Measurements from ENCODE around the gene ADCY2. TPM values are rescaled to one million over a fixed set of nuclear protein-coding genes. Genes with fewer than 3 reads are reported as not detected.
A peak's percentile ranks its signal among the peaks of the same experiment; 100 is the strongest.

ADCY2 gene
- total and polyA plus RNA-seq, 2 of the 13 experiments (the other 11 are each of a cell fraction or from before 2014, with no cell fraction given) = not detected

- TF ChIP-seq ZSCAN22 (CRISPR knock-in tag; IDR thresholded peaks at IDR 0.05) = no peak
- peak; percentile 88 for TF ChIP-seq MTF2 (CRISPR knock-in tag; IDR thresholded peaks at IDR 0.05; ENCODE audit: borderline replicate concordance)
- no peak for TF ChIP-seq ZNF205 (CRISPR knock-in tag; IDR thresholded peaks at IDR 0.05)
- no peak; the same call in 1 of the 2 replicates for TF ChIP-seq EEA1 (CRISPR knock-in tag; IDR thresholded peaks at IDR 0.05; ENCODE audit: borderline replicate concordance)
- TF ChIP-seq, protein P1, sequence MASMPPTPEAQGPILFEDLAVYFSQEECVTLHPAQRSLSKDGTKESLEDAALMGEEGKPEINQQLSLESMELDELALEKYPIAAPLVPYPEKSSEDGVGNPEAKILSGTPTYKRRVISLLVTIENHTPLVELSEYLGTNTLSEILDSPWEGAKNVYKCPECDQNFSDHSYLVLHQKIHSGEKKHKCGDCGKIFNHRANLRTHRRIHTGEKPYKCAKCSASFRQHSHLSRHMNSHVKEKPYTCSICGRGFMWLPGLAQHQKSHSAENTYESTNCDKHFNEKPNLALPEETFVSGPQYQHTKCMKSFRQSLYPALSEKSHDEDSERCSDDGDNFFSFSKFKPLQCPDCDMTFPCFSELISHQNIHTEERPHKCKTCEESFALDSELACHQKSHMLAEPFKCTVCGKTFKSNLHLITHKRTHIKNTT (CRISPR knock-in tag; IDR thresholded peaks at IDR 0.05) = no peak
- TF ChIP-seq ZBTB34 (CRISPR knock-in tag; IDR thresholded peaks at IDR 0.05) = peak; percentile 73
- TF ChIP-seq KDM5A (IDR thresholded peaks at IDR 0.05; ENCODE audit: borderline replicate concordance, low read length) = peak; percentile 57
- TF ChIP-seq PAXIP1 (CRISPR knock-in tag; conservative IDR thresholded peaks at IDR 0.05) = 0 out of 2 replicates have a peak, but pooled peaks have one; percentile 32
- no peak for TF ChIP-seq ZNF674 (CRISPR knock-in tag; IDR thresholded peaks at IDR 0.05; ENCODE audit: low read depth)
- TF ChIP-seq ARNT (IDR thresholded peaks at IDR 0.05) = no peak
- 0 out of 2 replicates have a peak, but pooled peaks have one; percentile 10 for TF ChIP-seq ZNF234 (CRISPR knock-in tag; conservative IDR thresholded peaks at IDR 0.05)
- TF ChIP-seq GRHL1 (CRISPR knock-in tag; conservative IDR thresholded peaks at IDR 0.05) = no peak
- TF ChIP-seq ATF7-NPFF (CRISPR knock-in tag; IDR thresholded peaks at IDR 0.05; ENCODE audit: low read depth) = peak; percentile 69
- 0 out of 2 replicates have a peak, but pooled peaks have one; percentile 27 for TF ChIP-seq STAT6 (CRISPR knock-in tag; IDR thresholded peaks at IDR 0.05; ENCODE audit: borderline replicate concordance)
- TF ChIP-seq ZNF7 (CRISPR knock-in tag; IDR thresholded peaks at IDR 0.05) = no peak
- TF ChIP-seq KLF15 (CRISPR knock-in tag; IDR thresholded peaks at IDR 0.05; ENCODE audit: borderline replicate concordance) = peak; percentile 25; the same call in 1 of the 2 replicates
- TF ChIP-seq ZNF225 (CRISPR knock-in tag; IDR thresholded peaks at IDR 0.05) = peak; percentile 84; the same call in 1 of the 2 replicates
- TF ChIP-seq ELF1 (CRISPR knock-in tag; IDR thresholded peaks at IDR 0.05) = peak; percentile 83
Observed at GRCh38 chr5:7868773-7869473, 473.0 kb downstream of the ADCY2 start, which contains the start of the genes FASTKD3 and MTRR (continued).
